Activated T-cell treated with anti-CD3 and anti-CD28 coated beads, Interleukin-2, amount 50 U/mL, for 24 hours (primary cell): ENCODE data around the gene PARD3.

Experiments
- DNase-seq: peaks from one replicate; pipeline ENCODE4 v3.0.0-alpha.2; 2020
- H3K27ac Mint-ChIP-seq: 2 replicates; pipeline ENCODE4 v1.8.0; 2020; ENCODE audit warnings: mild to moderate bottlenecking, mixed read lengths
- H3K27me3 Mint-ChIP-seq: 2 replicates; pipeline ENCODE4 v1.8.0; 2020; ENCODE audit warnings: mixed read lengths
- H3K36me3 Mint-ChIP-seq: 2 replicates; pipeline ENCODE4 v1.8.0; 2020; ENCODE audit warnings: low read depth, mixed read lengths
- H3K4me1 Mint-ChIP-seq: 2 replicates; pipeline ENCODE4 v1.8.0; 2020; ENCODE audit warnings: low read depth, mixed read lengths
- H3K4me3 Mint-ChIP-seq: 2 replicates; pipeline ENCODE4 v1.8.0; 2020; ENCODE audit warnings: mild to moderate bottlenecking, moderate library complexity, mixed read lengths
- H3K9me3 Mint-ChIP-seq: 2 replicates; pipeline ENCODE4 v1.8.0; 2020; ENCODE audit warnings: mixed read lengths

PARD3 gene

GRCh38 chr10:34187201-34187600, 627.9 kb downstream of the PARD3 start:
- H3K27ac Mint-ChIP-seq, result no peak overlapping the region
- H3K27me3 Mint-ChIP-seq, result peaks cover 2% of the 10 kb centered on the region
- H3K36me3 Mint-ChIP-seq, result no peaks in the 10 kb centered on the region
- peaks cover 11% of the 10 kb centered on the region for H3K4me1 Mint-ChIP-seq
- no peaks in the 10 kb centered on the region for H3K9me3 Mint-ChIP-seq
- H3K4me3 Mint-ChIP-seq, result no peak overlapping the region
- DNase-seq, result no peak

GRCh38 chr10:34186745-34187144, 628.4 kb downstream of the PARD3 start:
- Mint-ChIP-seq H3K36me3 (no peaks in the 10 kb centered on the region), H3K4me3 (no peak overlapping the region), H3K4me1 (peaks cover 11% of the 10 kb centered on the region), H3K9me3 (no peaks in the 10 kb centered on the region), H3K27me3 (peaks cover 2% of the 10 kb centered on the region), H3K27ac (no peak overlapping the region)
- DNase-seq, result no peak

GRCh38 chr10:34185998-34186397, 629.1 kb downstream of the PARD3 start:
- Mint-ChIP-seq H3K36me3 (no peaks in the 10 kb centered on the region), H3K27me3 (peaks cover 2% of the 10 kb centered on the region), H3K9me3 (no peaks in the 10 kb centered on the region), H3K4me1 (peaks cover 11% of the 10 kb centered on the region), H3K4me3 (no peak overlapping the region), H3K27ac (no peak overlapping the region)
- DNase-seq, result no peak

GRCh38 chr10:34184939-34185386, 630.1 kb downstream of the PARD3 start:
- H3K4me1 Mint-ChIP-seq, result peaks cover 11% of the 10 kb centered on the region
- H3K9me3 Mint-ChIP-seq, result no peaks in the 10 kb centered on the region
- DNase-seq, result no peak
- H3K27ac Mint-ChIP-seq, result no peak overlapping the region
- H3K4me3 Mint-ChIP-seq, result no peak overlapping the region
- H3K36me3 Mint-ChIP-seq, result no peaks in the 10 kb centered on the region
- peaks cover 2% of the 10 kb centered on the region for H3K27me3 Mint-ChIP-seq

- Mint-ChIP-seq H3K27me3 (peaks cover 2% of the 10 kb centered on the region), H3K36me3 (no peaks in the 10 kb centered on the region), H3K4me3 (no peak overlapping the region), H3K4me1 (peaks cover 11% of the 10 kb centered on the region), H3K9me3 (no peaks in the 10 kb centered on the region), H3K27ac (no peak overlapping the region)
- DNase-seq, result no peak
Observed at GRCh38 chr10:34184397-34184796, 630.7 kb downstream of the PARD3 start.

GRCh38 chr10:34183016-34183796, 631.9 kb downstream of the PARD3 start:
- peaks cover 11% of the 10 kb centered on the region for H3K4me1 Mint-ChIP-seq
- no peaks in the 10 kb centered on the region for H3K36me3 Mint-ChIP-seq
- no peak for DNase-seq
- H3K9me3 Mint-ChIP-seq, result no peaks in the 10 kb centered on the region
- no peak overlapping the region for H3K27ac Mint-ChIP-seq
- no peak overlapping the region for H3K4me3 Mint-ChIP-seq
- peaks cover 2% of the 10 kb centered on the region for H3K27me3 Mint-ChIP-seq

- no peaks in the 10 kb centered on the region for H3K9me3 Mint-ChIP-seq
- DNase-seq, result no peak
- H3K36me3 Mint-ChIP-seq, result no peaks in the 10 kb centered on the region
- peaks cover 11% of the 10 kb centered on the region for H3K4me1 Mint-ChIP-seq
- no peak overlapping the region for H3K27ac Mint-ChIP-seq
- H3K27me3 Mint-ChIP-seq, result peaks cover 8% of the 10 kb centered on the region
- no peak overlapping the region for H3K4me3 Mint-ChIP-seq
Observed at GRCh38 chr10:34181553-34182300, 633.4 kb downstream of the PARD3 start.

GRCh38 chr10:34180749-34181148, 634.3 kb downstream of the PARD3 start:
- H3K36me3 Mint-ChIP-seq, result no peaks in the 10 kb centered on the region
- no peaks in the 10 kb centered on the region for H3K9me3 Mint-ChIP-seq

GRCh38 chr10:34179280-34179679, 635.8 kb downstream of the PARD3 start:
- Mint-ChIP-seq H3K27me3 (peaks cover 6% of the 10 kb centered on the region), H3K9me3 (no peaks in the 10 kb centered on the region)

More at GRCh38 chr10:34180749-34181148, 634.3 kb downstream of the PARD3 start:
- no peak for DNase-seq
- Mint-ChIP-seq H3K27ac (no peak overlapping the region), H3K4me3 (no peak overlapping the region), H3K4me1 (peaks cover 9% of the 10 kb centered on the region), H3K27me3 (peaks cover 6% of the 10 kb centered on the region)

GRCh38 chr10:34178756-34179155, 636.3 kb downstream of the PARD3 start:
- no peaks in the 10 kb centered on the region for H3K9me3 Mint-ChIP-seq
- no peaks in the 10 kb centered on the region for H3K36me3 Mint-ChIP-seq
- no peak overlapping the region for H3K27ac Mint-ChIP-seq
- no peak for DNase-seq
- H3K4me3 Mint-ChIP-seq, result no peak overlapping the region
- H3K27me3 Mint-ChIP-seq, result peaks cover 6% of the 10 kb centered on the region
- no peaks in the 10 kb centered on the region for H3K4me1 Mint-ChIP-seq

More at GRCh38 chr10:34179280-34179679, 635.8 kb downstream of the PARD3 start:
- Mint-ChIP-seq H3K27ac (no peak overlapping the region), H3K4me1 (no peaks in the 10 kb centered on the region), H3K4me3 (no peak overlapping the region), H3K36me3 (no peaks in the 10 kb centered on the region)
- no peak for DNase-seq

- H3K27me3 Mint-ChIP-seq, result peaks cover 6% of the 10 kb centered on the region
- no peak overlapping the region for H3K4me3 Mint-ChIP-seq
- H3K27ac Mint-ChIP-seq, result no peak overlapping the region
- DNase-seq, result no peak
- H3K9me3 Mint-ChIP-seq, result no peaks in the 10 kb centered on the region
- H3K4me1 Mint-ChIP-seq, result no peaks in the 10 kb centered on the region
- no peaks in the 10 kb centered on the region for H3K36me3 Mint-ChIP-seq
Observed at GRCh38 chr10:34178196-34178595, 636.9 kb downstream of the PARD3 start.

GRCh38 chr10:34177445-34177844, 637.7 kb downstream of the PARD3 start:
- H3K27ac Mint-ChIP-seq, result no peak overlapping the region
- H3K27me3 Mint-ChIP-seq, result peaks cover 6% of the 10 kb centered on the region
- no peaks in the 10 kb centered on the region for H3K4me1 Mint-ChIP-seq
- H3K4me3 Mint-ChIP-seq, result no peak overlapping the region
- DNase-seq, result no peak
- H3K36me3 Mint-ChIP-seq, result no peaks in the 10 kb centered on the region
- no peaks in the 10 kb centered on the region for H3K9me3 Mint-ChIP-seq

GRCh38 chr10:34176351-34176750, 638.7 kb downstream of the PARD3 start:
- Mint-ChIP-seq H3K4me1 (no peaks in the 10 kb centered on the region), H3K27me3 (peaks cover 6% of the 10 kb centered on the region)

GRCh38 chr10:34175121-34175520, 640.0 kb downstream of the PARD3 start:
- H3K36me3 Mint-ChIP-seq, result no peaks in the 10 kb centered on the region
- no peaks in the 10 kb centered on the region for H3K9me3 Mint-ChIP-seq
- H3K27me3 Mint-ChIP-seq, result peaks cover 6% of the 10 kb centered on the region
- H3K4me1 Mint-ChIP-seq, result no peaks in the 10 kb centered on the region
- DNase-seq, result no peak
- H3K4me3 Mint-ChIP-seq, result no peak overlapping the region
- H3K27ac Mint-ChIP-seq, result no peak overlapping the region

More at GRCh38 chr10:34176351-34176750, 638.7 kb downstream of the PARD3 start:
- H3K9me3 Mint-ChIP-seq, result no peaks in the 10 kb centered on the region
- no peak for DNase-seq
- H3K36me3 Mint-ChIP-seq, result no peaks in the 10 kb centered on the region
- H3K27ac Mint-ChIP-seq, result no peak overlapping the region
- H3K4me3 Mint-ChIP-seq, result no peak overlapping the region

- DNase-seq, result no peak
- no peaks in the 10 kb centered on the region for H3K4me1 Mint-ChIP-seq
- no peak overlapping the region for H3K27ac Mint-ChIP-seq
- H3K4me3 Mint-ChIP-seq, result no peak overlapping the region
- peaks cover 6% of the 10 kb centered on the region for H3K27me3 Mint-ChIP-seq
- H3K9me3 Mint-ChIP-seq, result no peaks in the 10 kb centered on the region
- no peaks in the 10 kb centered on the region for H3K36me3 Mint-ChIP-seq
Observed at GRCh38 chr10:34172936-34173533, 642.1 kb downstream of the PARD3 start.
